Endothelial cell of umbilical vein (primary cell): ENCODE measurements around the gene RPL31. TPM values are rescaled to one million over a fixed set of nuclear protein-coding genes. Genes with fewer than 3 reads are reported as not detected.

Experiments used
- BruUV-seq: library from RNA; stranded (reverse); fragments of 400-500 nt; replicated peaks from 2 replicates; lab custom pipeline; 2021; lab: Mats Ljungman, UMichigan
- CTCF ChIA-PET: fragments of 300-600, 350-600 bp; sonication (Branson Sonifier 250); formaldehyde crosslinking; loops from one replicate; lab custom pipeline; 2021; ENCODE audit warnings: antibody characterized with exemption, inconsistent platforms; lab: Charles Lee
- POLR2A ChIA-PET: fragments of 300-600, 350-600 bp; sonication (Branson Sonifier 250); formaldehyde crosslinking; loops from one replicate; lab custom pipeline; 2021; ENCODE audit warnings: antibody characterized with exemption, inconsistent platforms; lab: Charles Lee
- DNase-seq: peaks from one replicate; pipeline ENCODE4 v3.0.0-alpha.2; 2011; ENCODE audit warnings: low read depth, low spot score
- FAIRE-seq: peaks from 2 replicates; lab custom pipeline; 2011; peaks lifted over from hg19 to GRCh38; lab: Jason Lieb, UNC
- H2AFZ ChIP-seq: 2 replicates; pipeline ENCODE4 v1.6.0; 2012; ENCODE audit warnings: low read depth, low read length, control low read depth, inconsistent platforms
- H3K27ac ChIP-seq: 2 replicates; pipeline ENCODE4 v1.5.1; 2011; ENCODE audit warnings: low read depth, mild to moderate bottlenecking, control low read depth, low read length, moderate library complexity; ENCODE audit not compliant: insufficient read depth
- H3K27me3 ChIP-seq, 2 experiments: 2 replicates each; pipeline versions ENCODE4 v1.6.0 to v1.6.1; 2011; ENCODE audit warnings: low read length in 2 of 2, mixed read lengths in 1 of 2; ENCODE audit not compliant: control insufficient read depth in 2 of 2, insufficient read depth in 2 of 2
- H3K36me3 ChIP-seq, 2 experiments: 2 replicates in 1 of 2; 3 replicates in 1 of 2; pipeline ENCODE4 v1.5.1; 2011; ENCODE audit warnings: low read length in 2 of 2, mild to moderate bottlenecking in 1 of 2, moderate library complexity in 1 of 2; ENCODE audit not compliant: control insufficient read depth in 2 of 2, insufficient read depth in 2 of 2; ENCODE audit errors: extremely low read depth in 1 of 2
- H3K4me1 ChIP-seq: 3 replicates; pipeline ENCODE4 v1.5.1; 2011; ENCODE audit warnings: mild to moderate bottlenecking, low read length; ENCODE audit not compliant: control insufficient read depth, insufficient read depth; ENCODE audit errors: extremely low read depth
- H3K4me2 ChIP-seq: 2 replicates; pipeline ENCODE4 v1.6.1; 2011; ENCODE audit warnings: low read length, control low read depth, mixed read lengths; ENCODE audit not compliant: insufficient read depth
- H3K4me3 ChIP-seq, 3 experiments: fragments of 200-600 bp in 1 of 3; sonication (generic), shearing (Covaris generic) in 1 of 3; replicated peaks in 1 of 3; 2 replicates each; pipeline ENCODE4 v1.5.1; 2011 to 2016; ENCODE audit warnings: control low read depth in 3 of 3, low read length in 3 of 3, mild to moderate bottlenecking in 2 of 3, inconsistent platforms in 1 of 3, low read depth in 1 of 3, moderate library complexity in 1 of 3; ENCODE audit not compliant: insufficient read depth in 1 of 3
- H3K79me2 ChIP-seq: 2 replicates; pipeline ENCODE4 v1.6.0; 2012; ENCODE audit warnings: low read length, inconsistent platforms; ENCODE audit not compliant: control insufficient read depth, insufficient read depth
- H3K9ac ChIP-seq: replicated peaks from 2 replicates; pipeline ENCODE3; 2011; ENCODE audit warnings: low read length, control low read depth; ENCODE audit not compliant: insufficient read depth; ENCODE audit errors: extremely low read depth
- H3K9me1 ChIP-seq: replicated peaks from 3 replicates; pipeline ENCODE4 v1.6.0; 2011; ENCODE audit warnings: mild to moderate bottlenecking, low read length; ENCODE audit not compliant: control insufficient read depth, insufficient read depth; ENCODE audit errors: extremely low read depth
- H3K9me3 ChIP-seq: replicated peaks from 2 replicates; pipeline ENCODE4 v1.5.1; 2012; ENCODE audit warnings: low read length, inconsistent platforms; ENCODE audit not compliant: control insufficient read depth, insufficient read depth
- H4K20me1 ChIP-seq: replicated peaks from 2 replicates; pipeline ENCODE3; 2011; ENCODE audit warnings: mild to moderate bottlenecking, low read length; ENCODE audit not compliant: control insufficient read depth, insufficient read depth; ENCODE audit errors: extremely low read depth
- CTCF ChIP-seq, 2 donors: IDR thresholded peaks; 1 replicate in 1 of 2; 2 replicates in 1 of 2; pipeline ENCODE4 v1.5.1; 2011; ENCODE audit warnings: low read length in 2 of 2, mild to moderate bottlenecking in 2 of 2, moderate library complexity in 2 of 2, control low read depth in 1 of 2, inconsistent platforms in 1 of 2, low read depth in 1 of 2; ENCODE audit not compliant: insufficient read depth in 1 of 2; ENCODE audit errors: extremely low read depth in 1 of 2
- EZH2 ChIP-seq: IDR thresholded peaks from 2 replicates; pipeline ENCODE4 v1.6.1; 2012; ENCODE audit warnings: borderline replicate concordance, low read depth, mild to moderate bottlenecking, moderate library complexity, low read length, inconsistent platforms; ENCODE audit not compliant: severe bottlenecking
- FOS ChIP-seq: IDR thresholded peaks from 2 replicates; pipeline ENCODE4 v1.6.1; 2011; ENCODE audit warnings: mild to moderate bottlenecking, low read length, moderate library complexity, borderline replicate concordance; ENCODE audit not compliant: insufficient read depth
- GATA2 ChIP-seq: IDR thresholded peaks from 2 replicates; pipeline ENCODE4 v1.7.0; 2011; ENCODE audit warnings: low read depth, mild to moderate bottlenecking, moderate library complexity, mixed read lengths, low read length; ENCODE audit not compliant: insufficient read length, insufficient read depth
- JUN ChIP-seq: IDR thresholded peaks from 2 replicates; pipeline ENCODE4 v1.6.1; 2011; ENCODE audit warnings: borderline replicate concordance, low read depth; ENCODE audit not compliant: insufficient read length, insufficient read depth
- MAX ChIP-seq: IDR thresholded peaks from 2 replicates; pipeline ENCODE4 v1.6.1; 2011; ENCODE audit not compliant: insufficient read depth, insufficient read length
- MYC ChIP-seq: IDR thresholded peaks from one replicate; pipeline ENCODE4 v1.6.1; 2011; ENCODE audit warnings: mild to moderate bottlenecking, low read depth, low read length
- POLR2A ChIP-seq: IDR thresholded peaks from 2 replicates; pipeline ENCODE4 v1.6.1; 2012; ENCODE audit warnings: low read depth, mild to moderate bottlenecking, control low read depth, low read length
- POLR2AphosphoS5 ChIP-seq: IDR thresholded peaks from 2 replicates; pipeline ENCODE4 v1.6.1; 2012; ENCODE audit warnings: low read depth, mild to moderate bottlenecking, control low read depth, low read length, moderate library complexity; ENCODE audit not compliant: insufficient read depth
- dilution Hi-C: fragments of 300-500 bp; cut with MboI; formaldehyde crosslinking; loops from one replicate; pipeline ENCODE4 v1.15.0; 2019; ENCODE audit warnings: low sequenced_read_pairs; ENCODE audit not compliant: extremely low pct_ligation_motif_present
- intact Hi-C: fragments of 100-400 bp; cut with micrococcal nuclease; formaldehyde crosslinking; loops from one replicate; pipeline ENCODE4 v1.10.0; 2022
- polyA plus RNA-seq, 4 experiments: library from polyadenylated mRNA; depleted of rRNA in 3 of 4; stranded (reverse) in 3 of 4; unstranded in 1 of 4; fragments of >200 nt; gene quantifications; 2 replicates each; pipeline versions ENCODE4 v1.2.1 to v1.2.3, GENCODE V29; 2011 to 2012; ENCODE audit warnings: missing spikeins in 1 of 4
- total RNA-seq: library from RNA; stranded (reverse); gene quantifications from 2 replicates; pipeline ENCODE4 v1.2.3, GENCODE V29; 2021

Gene RPL31
- total and polyA plus RNA-seq, 2 donors (not counting 3 experiments of a cell fraction or from before 2014, with no cell fraction given): 1,137 to 1,355 TPM

- TF ChIP-seq CTCF (IDR thresholded peaks at IDR 0.05; ENCODE audit: extremely low read depth in 1 of 2, insufficient read depth in 1 of 2, low read depth in 1 of 2, low read length in 2 of 2) (no peak), MYC (no peak)
- BruUV-seq: no TSS peak
- dilution Hi-C loops (loop anchor here (25.0 kb wide), 1 partner anchor 186 kb away; no protein-coding TSS in a partner anchor), intact Hi-C loops (no loop called here)
- H3K27ac ChIP-seq: no peak overlapping the region
- H3K9me1 ChIP-seq: no peaks in the 10 kb centered on the region
- FAIRE-seq (no peak), DNase-seq (peak; percentile 56)
- H2AFZ ChIP-seq: no peak overlapping the region
- ChIA-PET CTCF (interaction anchor here (0.9 to 2.2 kb wide), 8 partner anchors 10 to 296 kb away, joined by 3 to 12 read pairs (median 4); no protein-coding TSS in a partner anchor), POLR2A (no interaction called here)
- no peak overlapping the region for H3K9ac ChIP-seq
- H3K79me2 ChIP-seq: no peaks in the 10 kb centered on the region
- H3K4me1 ChIP-seq: no peaks in the 10 kb centered on the region
- no peaks in the 10 kb centered on the region for H4K20me1 ChIP-seq
- no peak overlapping the region for H3K4me2 ChIP-seq
- H3K36me3 ChIP-seq: peaks cover 12 to 18% of the 10 kb centered on the region in 2 experiments
- no peaks in the 10 kb centered on the region for H3K27me3 ChIP-seq
- no peaks in the 10 kb centered on the region for H3K9me3 ChIP-seq
- no peak overlapping the region for H3K4me3 ChIP-seq
Measured at GRCh38 chr2:101026253-101026701, 24.2 kb downstream of the RPL31 start.

GRCh38 chr2:101026923-101027469 is 24.9 kb downstream of the RPL31 start:
- TF ChIP-seq JUN (no peak), FOS (no peak), MYC (no peak), CTCF (IDR thresholded peaks at IDR 0.05; ENCODE audit: extremely low read depth in 1 of 2, insufficient read depth in 1 of 2, low read depth in 1 of 2, low read length in 2 of 2) (no peak), EZH2 (no peak), POLR2A (no peak), MAX (no peak), GATA2 (no peak), POLR2AphosphoS5 (no peak)
- Histone ChIP-seq H3K27me3 (no peaks in the 10 kb centered on the region), H2AFZ (no peak overlapping the region), H3K27ac (no peak overlapping the region), H3K9ac (no peak overlapping the region), H3K4me3 (no peak overlapping the region), H3K4me2 (no peak overlapping the region), H3K79me2 (no peaks in the 10 kb centered on the region), H3K9me1 (no peaks in the 10 kb centered on the region), H3K4me1 (no peaks in the 10 kb centered on the region), H4K20me1 (no peaks in the 10 kb centered on the region), H3K36me3 (peaks cover 12 to 16% of the 10 kb centered on the region in 2 experiments), H3K9me3 (no peaks in the 10 kb centered on the region)
- intact Hi-C loops: no loop called here
- no TSS peak for BruUV-seq
- ChIA-PET CTCF (interaction anchor here (0.6 to 2.2 kb wide), 6 partner anchors 9 to 191 kb away, joined by 3 to 12 read pairs (median 6); no protein-coding TSS in a partner anchor), POLR2A (interaction anchor here (0.5 kb wide), 1 partner anchor 749 kb away, joined by 8 read pairs; no protein-coding TSS in a partner anchor)
- FAIRE-seq (no peak), DNase-seq (no peak)
- dilution Hi-C loops: loop anchor here (25.0 kb wide), 1 partner anchor 185 kb away; no protein-coding TSS in a partner anchor
